Astrocyte of the hippocampus (primary cell): ENCODE data around the gene NDUFA6.
"Not testable (repeated sequence)": the region's sequence is repeated elsewhere in the genome, so short reads cannot be mapped to it uniquely, and the experiment has no call there.

Experiments
- DNase-seq: peaks from one replicate; pipeline ENCODE4 v3.0.0; 2011; ENCODE audit warnings: low read depth, low spot score

The NDUFA6 gene

DNA sequence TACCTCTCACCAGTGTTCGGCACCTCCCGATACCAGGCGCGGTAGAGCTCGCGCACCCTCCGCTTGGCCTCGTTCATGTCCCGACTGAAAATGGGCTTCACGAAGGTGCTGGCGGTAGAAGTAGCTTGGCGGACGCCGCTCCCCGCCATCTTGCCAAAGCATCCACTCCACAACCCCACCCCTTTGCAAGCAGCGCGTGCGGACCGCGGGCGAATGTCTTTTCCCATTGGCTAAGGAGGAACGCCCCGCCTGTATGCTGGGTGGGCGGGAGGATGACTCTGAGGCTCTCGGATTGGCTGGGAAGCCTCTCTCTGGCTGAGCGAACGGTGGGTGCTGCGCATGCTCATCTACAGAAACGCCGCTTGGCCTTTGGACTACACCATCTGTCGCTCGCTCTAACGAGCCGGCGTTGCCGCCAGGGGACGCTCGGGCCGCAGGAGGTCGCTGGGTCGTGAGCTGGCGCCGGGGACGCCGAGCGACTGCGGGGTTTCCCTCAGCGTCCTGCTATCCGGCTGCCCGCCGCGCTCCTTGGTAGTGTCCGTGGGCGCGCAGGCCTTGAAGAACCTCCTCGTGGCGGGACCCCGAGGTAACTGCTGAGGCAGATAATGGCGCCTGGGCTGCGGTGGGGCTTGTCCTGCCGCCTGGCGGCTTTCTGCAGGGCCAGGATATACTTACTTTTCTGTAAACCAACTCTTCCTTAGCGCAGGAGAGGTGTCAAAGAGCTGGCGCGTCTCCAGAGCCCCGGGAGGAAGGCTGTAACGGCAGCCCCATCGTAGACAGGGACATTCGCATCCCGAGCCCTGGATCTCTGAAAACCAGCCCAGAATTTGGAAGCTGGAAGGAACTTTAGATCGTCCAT is at the start of gene NDUFA6:
TSS of gene NDUFA6 (minus strand) at position 177 of the 859 bp plus-strand sequence. CDS start at position 149, 28 bp downstream.
- DNase-seq = peak; percentile 99

DNA sequence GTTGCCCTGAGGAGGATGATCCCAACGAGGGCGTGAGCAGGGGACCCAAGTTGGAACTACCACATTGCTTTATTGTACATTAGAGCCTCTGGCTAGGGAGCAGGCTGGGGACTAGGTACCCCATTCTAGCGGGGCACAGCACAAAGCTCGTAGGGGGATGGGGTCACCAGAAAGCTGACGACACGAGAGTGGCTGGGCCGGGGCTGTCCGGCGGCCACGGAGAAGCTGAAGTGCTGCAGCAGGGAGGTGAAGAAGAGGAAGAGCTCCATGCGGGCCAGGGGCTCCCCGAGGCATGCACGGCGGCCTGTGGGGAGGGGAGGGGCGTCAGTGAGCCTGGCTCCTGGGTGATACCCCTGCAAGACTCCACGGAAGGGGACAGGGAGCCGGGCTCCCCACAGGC is 49.6 kb upstream of the NDUFA6 start:
- DNase-seq = not testable (repeated sequence)

DNA sequence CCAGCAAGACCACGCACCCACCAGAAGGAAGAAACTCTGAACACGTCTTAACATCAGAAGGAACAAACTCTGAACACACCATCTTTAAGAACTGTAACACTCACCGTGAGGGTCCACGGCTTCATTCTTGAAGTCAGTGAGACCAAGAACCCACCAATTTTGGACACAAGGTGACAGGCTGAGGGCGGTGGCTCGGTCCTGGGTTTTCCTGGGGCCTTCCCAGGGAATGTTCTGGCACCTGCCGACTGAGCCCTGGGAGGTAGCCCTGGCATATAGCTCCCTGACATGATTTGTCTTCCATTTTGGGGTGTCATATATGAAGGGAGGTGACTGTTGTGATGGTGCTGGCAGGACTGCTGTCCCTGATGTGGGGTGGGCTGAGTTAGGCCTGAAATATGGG is 48.9 kb upstream of the NDUFA6 start:
- not testable (repeated sequence) for DNase-seq

DNA sequence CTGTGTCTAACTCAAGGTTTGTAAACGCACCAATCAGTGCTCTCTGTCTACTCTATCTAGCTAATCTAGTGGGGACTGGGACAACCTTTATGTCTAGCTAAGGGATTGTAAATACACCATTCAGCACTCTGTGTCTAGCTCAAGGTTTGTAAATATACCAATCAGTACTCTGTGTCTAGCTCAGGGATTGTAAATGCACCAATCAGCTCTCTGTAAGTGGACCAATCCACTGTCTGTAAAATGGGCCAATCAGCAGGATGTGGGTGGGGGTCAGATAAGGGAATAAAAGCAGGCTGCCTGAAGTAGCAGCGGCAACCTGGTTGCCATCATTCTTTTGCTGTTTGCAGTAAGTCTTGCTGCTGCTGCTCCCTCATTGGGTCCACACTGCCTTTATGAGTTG is 48.4 kb upstream of the NDUFA6 start:
- no peak for DNase-seq

DNA sequence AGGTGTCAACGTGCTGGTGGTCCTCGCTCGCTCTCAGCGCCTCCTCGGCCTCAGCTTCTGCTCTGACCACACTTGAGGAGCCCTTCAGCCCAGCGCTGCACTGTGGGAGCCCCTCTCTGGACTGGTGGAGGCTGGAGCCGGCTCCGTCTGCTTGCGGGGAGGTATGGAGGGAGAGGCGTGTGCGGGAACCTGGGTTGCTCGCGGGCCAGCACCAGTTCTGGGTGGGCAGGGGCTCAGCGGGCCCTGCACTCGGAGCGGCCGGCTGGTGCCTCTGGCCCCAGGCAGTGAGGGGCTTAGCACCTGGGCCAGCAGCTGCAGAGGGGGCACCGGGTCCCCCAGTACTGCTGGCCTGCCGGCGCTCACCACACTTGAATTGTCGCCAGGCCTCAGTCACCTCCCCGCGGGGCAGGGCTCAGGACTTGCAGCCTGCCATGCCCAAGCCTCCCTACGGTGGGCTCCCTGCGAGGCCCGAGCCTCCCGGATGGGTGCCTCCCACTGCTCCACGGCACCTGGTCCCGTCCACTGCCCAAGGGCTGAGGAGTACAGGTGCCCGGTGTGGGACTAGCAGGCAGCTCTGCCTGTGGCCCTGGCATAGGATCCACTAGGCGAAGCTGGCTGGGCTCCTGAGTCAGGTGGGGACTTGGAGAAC is 47.7 kb upstream of the NDUFA6 start:
- DNase-seq = no peak

DNA sequence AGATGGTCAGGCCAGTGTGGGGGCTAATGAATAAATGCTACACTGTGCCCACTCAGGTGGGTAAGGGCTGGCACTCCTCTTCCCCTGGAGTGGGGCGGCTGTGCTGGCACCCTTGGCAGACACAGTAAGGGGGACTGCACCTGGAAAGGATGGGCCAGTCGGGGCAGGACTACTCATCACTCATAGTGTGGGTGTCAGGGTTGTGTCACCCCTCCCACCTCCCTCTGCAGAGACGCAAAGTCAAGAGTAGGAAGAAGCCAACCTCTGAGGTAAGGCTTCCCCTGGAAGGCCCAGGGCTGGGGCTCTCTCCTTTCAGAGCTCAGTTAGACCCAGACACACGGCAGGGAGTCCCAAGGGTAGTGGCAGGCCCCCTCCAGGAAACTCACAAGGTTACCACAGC is 45.1 kb upstream of the NDUFA6 start:
- DNase-seq = not testable (repeated sequence)

DNA sequence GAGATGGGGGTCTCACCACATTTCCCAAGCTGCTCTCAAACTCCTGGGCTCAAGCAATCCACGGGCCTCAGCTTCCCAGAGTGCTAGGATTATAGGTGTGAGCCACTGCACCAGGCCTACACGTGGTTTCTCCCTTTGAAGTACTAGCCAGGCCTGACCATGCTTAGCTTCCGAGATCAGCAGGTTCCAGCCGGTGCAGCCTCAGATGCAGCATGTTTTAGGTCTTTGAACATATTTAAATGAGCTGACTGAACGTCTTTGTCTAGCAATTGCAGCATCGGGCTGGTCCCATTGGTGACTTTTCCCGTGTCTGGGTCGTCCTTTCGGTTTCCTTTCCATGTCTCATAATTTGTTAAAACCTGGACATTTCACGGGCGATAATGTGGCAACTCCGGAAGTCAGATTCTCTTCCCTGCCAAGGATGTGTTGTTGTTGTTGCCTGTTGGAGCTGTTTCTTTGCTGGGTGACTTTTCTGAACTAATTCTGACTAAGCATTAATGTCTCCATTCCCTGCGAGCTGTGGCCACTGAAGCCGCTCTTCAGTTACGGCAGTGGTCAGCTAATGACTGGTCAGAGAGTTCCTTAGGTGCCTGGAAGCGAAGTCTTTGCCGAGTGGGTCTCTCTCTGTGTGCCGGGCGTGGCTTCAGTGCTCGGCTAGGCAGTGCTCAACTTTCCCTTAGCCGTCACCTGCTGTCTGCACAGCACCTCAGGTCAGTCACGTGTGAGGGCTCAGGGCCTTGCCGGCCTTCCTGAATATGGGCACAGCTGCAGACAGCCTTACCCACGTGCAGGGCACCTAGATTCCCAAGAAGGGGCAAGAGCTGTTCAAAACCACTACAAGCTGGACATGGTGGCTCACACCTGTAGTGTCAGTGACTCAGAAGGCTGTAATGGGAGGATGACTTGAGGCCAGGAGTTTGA is 43.8 kb upstream of the NDUFA6 start:
- no peak for DNase-seq

DNA sequence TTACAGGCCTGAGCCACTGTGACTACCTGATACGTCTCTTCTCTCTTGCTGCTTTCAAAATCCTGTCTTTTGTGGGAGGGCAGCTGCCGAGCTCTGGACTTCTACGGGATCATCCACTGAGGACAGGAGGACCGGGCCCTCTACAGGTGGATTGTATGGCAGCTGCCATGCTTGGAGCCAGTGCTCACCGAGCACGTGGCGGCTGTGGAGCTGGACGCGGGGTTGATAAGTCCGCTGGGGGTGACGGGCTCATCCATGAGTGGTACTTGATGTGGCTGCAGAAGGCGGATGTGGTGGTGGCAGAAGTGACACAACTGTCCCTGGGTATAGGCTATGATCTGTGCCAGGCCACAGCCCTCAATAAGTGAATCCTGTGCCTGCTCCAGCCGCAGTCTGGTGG is 41.9 kb upstream of the NDUFA6 start:
- DNase-seq = no peak

DNA sequence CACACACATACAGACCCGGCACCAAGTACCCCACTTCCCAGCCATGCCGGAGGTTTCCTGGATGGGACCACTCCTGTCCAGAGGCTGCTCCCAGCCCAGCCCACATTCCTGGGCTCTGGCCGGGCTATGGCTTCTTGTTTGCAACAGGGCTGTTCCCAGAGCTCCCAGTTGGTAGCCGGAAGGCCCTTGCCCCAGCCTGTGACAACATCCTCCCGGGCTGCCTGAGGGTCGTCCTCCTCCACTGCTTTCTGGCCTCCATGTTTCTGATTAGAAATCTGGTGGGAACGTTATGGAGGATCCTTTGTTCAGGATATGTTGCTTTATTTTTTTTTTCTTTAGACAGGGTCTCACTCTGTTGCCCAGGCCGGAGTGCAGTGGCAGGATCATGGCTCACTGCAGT is 41.0 kb upstream of the NDUFA6 start:
- DNase-seq = no peak

DNA sequence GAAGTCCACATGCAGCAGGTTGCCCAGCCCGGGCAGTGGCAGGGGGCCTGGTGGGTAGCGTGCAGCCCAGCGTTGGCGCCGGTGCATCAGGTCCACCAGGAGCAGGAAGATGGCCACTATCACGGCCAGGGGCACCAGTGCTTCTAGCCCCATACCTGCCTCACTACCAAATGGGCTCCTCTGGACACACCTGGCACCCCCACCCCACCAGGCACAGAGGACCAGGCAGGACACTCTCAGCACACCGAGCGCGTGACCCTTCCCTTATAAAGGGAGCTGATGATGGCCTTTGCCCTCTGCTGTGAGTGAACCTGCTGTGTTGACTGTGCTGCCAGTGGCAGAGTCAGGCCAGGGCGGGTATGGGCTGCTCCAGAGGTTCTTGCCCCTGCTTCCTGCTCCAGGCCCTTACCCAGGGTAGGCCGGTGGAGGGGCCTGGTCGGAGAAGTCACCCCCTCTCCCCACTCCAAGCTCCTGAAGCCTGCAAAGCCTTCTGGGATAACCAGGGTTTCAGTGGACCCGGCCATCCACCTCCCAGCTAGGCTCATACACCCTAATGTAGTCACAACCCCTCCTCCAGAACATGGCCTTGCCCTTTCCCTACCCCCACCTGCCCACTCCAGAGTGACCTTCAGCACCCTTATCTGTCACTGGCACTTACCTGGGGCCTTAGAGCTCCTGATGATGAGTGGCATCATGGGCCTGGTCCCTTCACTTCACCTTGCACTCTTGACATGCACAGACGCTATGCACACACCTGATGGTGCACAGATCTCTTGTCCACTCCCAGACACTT is 40.3 kb upstream of the NDUFA6 start, which contains the start of gene CYP2D6:
TSS of gene CYP2D6 (minus strand) at position 172 of the 793 bp plus-strand sequence. CDS start at position 153, 19 bp downstream.
- DNase-seq = not testable (repeated sequence)

DNA sequence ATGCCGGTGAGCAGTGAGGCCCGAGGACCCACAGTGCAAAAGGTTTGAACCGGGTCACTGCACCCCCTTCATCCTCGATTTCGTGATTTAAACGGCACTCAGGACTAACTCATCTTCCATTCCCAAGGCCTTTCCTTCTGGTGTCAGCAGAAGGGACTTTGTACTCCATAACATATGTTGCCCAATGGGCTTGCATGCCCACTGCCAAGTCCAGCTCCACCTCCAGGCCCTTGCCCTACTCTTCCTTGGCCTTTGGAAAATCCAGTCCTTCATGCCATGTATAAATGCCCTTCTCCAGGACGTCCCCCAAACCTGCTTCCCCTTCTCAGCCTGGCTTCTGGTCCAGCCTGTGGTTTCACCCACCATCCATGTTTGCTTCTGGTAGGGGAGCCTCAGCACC is 39.6 kb upstream of the NDUFA6 start:
- DNase-seq = not testable (repeated sequence)

DNA sequence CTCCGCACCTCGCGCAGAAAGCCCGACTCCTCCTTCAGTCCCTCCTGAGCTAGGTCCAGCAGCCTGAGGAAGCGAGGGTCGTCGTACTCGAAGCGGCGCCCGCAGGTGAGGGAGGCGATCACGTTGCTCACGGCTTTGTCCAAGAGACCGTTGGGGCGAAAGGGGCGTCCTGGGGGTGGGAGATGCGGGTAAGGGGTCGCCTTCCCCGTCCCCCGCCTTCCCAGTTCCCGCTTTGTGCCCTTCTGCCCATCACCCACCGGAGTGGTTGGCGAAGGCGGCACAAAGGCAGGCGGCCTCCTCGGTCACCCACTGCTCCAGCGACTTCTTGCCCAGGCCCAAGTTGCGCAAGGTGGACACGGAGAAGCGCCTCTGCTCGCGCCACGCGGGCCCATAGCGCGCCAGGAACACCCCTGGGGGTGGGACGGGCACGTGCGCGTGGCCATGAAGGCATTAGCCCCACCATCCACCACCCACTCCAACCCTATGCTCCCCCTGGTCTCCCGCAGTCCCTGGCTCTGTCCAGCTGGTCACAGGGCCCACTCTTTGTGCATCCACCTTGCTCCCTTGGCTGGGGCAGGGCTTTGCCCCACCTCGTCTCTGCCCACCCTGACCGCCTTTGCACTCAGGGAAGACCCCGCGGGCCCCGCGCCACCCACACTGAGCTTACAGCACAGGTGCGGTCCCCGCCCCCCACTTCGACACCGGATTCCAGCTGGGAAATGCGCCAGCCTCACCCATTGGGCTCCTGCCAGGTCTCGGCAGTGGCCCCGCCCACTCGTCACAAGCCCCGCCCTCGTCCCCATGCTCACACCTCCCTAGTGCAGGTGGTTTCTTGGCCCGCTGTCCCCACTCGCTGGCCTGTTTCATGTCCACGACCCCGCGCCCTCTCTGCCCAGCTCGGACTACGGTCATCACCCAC is 38.5 kb upstream of the NDUFA6 start:
- DNase-seq = not testable (repeated sequence)

DNA sequence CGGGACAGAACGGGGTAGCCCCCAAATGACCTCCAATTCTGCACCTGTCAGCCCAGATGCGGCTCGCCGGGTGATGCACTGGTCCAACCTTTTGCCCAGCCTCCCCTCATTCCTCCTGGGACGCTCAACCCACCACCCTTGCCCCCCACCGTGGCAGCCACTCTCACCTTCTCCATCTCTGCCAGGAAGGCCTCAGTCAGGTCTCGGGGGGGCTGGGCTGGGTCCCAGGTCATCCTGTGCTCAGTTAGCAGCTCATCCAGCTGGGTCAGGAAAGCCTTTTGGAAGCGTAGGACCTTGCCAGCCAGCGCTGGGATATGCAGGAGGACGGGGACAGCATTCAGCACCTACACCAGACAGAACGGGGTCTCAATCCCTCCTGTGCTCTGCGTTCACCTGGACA is 37.4 kb upstream of the NDUFA6 start:
- not testable (repeated sequence) for DNase-seq

DNA sequence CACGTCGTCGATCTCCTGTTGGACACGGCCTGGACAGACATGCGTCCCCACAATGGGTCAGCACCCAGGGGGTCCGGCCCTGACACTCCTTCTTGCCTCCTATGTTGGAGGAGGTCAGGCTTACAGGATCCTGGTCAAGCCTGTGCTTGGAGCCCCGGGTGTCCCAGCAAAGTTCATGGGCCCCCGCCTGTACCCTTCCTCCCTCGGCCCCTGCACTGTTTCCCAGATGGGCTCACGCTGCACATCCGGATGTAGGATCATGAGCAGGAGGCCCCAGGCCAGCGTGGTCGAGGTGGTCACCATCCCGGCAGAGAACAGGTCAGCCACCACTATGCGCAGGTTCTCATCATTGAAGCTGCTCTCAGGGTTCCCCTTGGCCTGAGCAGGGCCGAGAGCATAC is 37.0 kb upstream of the NDUFA6 start:
- no peak for DNase-seq

DNA sequence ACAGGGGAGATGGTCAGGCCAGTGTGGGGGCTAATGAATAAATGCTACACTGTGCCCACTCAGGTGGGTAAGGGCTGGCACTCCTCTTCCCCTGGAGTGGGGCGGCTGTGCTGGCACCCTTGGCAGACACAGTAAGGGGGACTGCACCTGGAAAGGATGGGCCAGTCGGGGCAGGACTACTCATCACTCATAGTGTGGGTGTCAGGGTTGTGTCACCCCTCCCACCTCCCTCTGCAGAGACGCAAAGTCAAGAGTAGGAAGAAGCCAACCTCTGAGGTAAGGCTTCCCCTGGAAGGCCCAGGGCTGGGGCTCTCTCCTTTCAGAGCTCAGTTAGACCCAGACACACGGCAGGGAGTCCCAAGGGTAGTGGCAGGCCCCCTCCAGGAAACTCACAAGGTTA is 33.0 kb upstream of the NDUFA6 start:
- DNase-seq = not testable (repeated sequence)

DNA sequence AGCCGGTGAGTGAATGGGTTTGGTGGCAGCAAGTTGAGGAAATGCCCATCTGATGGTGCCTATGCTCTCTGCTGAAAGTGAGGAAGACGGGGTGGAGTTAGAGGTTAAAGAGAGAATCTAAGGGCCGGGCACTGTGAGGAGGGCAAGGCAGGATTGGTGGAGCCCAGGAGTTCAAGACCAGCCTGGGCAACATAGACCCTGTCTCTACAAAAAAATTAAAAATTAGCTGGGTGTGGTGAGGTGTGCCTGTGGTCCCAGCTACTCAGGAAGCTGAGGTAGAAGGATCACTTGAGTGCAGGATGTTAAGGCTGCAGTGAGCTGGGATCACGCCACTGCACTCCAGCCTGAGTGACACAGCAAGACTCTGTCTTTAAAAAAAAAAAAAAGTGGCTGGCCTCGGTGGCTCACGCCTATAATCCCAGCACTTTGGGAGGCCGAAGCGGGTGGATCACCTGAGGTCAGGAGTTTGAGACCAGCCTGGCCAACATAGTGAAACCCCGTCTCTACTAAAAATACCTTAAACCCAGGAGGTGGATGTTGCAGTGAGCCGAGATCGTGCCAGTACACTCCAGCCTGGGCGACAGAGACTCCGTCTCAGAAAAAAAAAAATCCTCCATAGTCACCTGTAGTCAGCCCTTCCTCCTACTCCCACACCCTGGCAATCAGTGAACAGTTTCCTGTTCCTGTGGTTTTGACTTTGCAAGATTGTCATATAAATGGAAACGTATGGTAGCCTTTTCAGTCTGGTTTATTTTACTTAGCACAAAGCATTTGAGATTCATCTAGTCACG is 29.9 kb upstream of the NDUFA6 start:
- DNase-seq = not testable (repeated sequence)

DNA sequence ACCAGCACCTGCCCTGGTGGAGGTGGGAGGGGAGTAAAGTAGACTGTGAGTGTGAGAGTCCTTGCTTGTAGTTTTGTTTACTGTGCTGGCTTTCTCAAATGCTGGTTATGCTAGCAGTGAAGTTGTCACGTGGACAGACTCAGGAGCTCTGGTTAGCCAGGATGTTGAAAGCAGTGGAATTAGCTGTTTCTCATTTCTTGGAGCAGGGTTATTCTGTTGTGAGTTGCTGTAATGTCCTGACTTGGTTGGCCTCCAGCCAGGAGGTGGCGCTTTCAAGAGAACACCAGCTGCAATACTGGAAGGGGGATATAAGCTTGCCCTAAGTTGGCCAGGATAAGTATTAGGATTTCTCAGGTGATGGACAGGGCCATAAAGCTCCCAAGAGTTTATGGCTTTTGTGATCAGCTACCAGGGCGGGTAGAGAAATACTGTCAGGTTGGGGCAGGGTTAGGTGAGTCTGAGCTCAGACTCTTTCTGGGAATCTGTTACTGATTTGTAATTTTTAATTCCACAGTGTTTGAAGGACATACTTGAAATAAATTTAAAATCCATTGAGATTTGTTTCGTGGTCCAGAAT is 26.4 kb upstream of the NDUFA6 start:
- no peak for DNase-seq

DNA sequence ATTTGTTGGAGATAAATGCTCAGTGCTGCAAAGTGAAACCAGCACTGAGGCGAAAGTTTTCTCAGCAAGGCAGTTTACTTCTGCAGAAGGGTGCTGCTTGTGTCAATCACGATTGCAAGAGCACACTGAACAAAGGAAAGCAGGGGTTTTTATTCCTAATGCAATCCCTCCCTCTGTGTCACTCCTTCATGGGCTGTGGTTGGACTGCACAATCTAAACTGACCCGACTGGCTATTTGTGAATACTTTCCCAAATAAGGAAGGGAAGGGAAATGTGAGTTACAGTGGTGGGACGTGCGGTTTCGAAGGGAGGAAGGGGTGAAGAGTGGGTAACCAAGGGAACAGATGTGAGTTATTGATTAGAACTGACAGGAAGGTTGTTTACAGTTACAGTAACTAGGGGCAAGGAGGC is 24.9 kb upstream of the NDUFA6 start:
- DNase-seq = not testable (repeated sequence)

DNA sequence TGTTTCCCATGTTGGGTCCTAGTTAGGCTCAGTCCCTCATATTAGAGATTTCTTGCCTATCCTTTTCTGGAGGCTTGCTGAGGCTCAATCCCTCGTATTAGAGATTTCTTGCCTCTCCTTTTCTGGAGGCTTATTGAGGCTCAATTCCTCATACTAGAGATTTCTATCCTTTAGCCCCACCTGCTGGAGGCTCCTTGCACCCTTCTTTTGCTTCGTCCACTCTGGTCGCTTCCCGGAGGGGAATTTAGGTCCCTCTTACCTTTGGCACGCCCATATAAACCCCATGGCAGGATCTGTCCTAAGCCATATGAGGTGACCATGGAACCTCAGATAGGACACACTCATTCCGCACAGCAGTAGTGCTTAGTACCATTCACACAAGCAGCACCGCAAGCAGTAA is 24.1 kb upstream of the NDUFA6 start:
- DNase-seq = no peak
